SJSA1 (cell line): Measurements from ENCODE around the gene SIRPD. TPM values are rescaled to one million over a fixed set of nuclear protein-coding genes. Genes with fewer than 3 reads are reported as not detected.

ENCODE experiments used
- DNase-seq, 2 experiments: peaks; one replicate each; pipeline ENCODE4 v3.0.0-alpha.2; 2015 to 2020; ENCODE audit warnings: low spot score in 2 of 2, low read depth in 1 of 2
- H3K27ac ChIP-seq: fragments of 250-450 bp; sonication (Bioruptor Pico); 2 replicates; pipeline ENCODE4 v1.5.1; 2020; ENCODE audit warnings: mild to moderate bottlenecking, moderate library complexity
- H3K27me3 ChIP-seq: fragments of 250-450 bp; sonication (Bioruptor Pico); replicated peaks from 2 replicates; pipeline ENCODE4 v1.5.1; 2020; ENCODE audit warnings: mild to moderate bottlenecking, moderate library complexity
- H3K36me3 ChIP-seq: fragments of 250-450 bp; sonication (Bioruptor Pico); 2 replicates; pipeline ENCODE4 v1.5.1; 2020; ENCODE audit warnings: mild to moderate bottlenecking
- H3K4me1 ChIP-seq: fragments of 250-450 bp; sonication (Bioruptor Pico); replicated peaks from 2 replicates; pipeline ENCODE4 v1.6.1; 2021; ENCODE audit warnings: mild to moderate bottlenecking
- H3K4me3 ChIP-seq: fragments of 250-450 bp; sonication (Bioruptor Pico); 2 replicates; pipeline ENCODE4 v1.5.1; 2020; ENCODE audit warnings: mild to moderate bottlenecking
- H3K9me3 ChIP-seq: fragments of 250-450 bp; sonication (Bioruptor Pico); replicated peaks from 2 replicates; pipeline ENCODE4 v1.5.1; 2020; ENCODE audit warnings: mild to moderate bottlenecking
- total RNA-seq: library from RNA; depleted of rRNA; stranded (reverse); fragments of >200 nt; shearing (Covaris generic); gene quantifications from 2 replicates; pipeline ENCODE4 v1.2.3, GENCODE V29; 2014

Gene SIRPD
- total RNA-seq, 1 experiment from 2014 or later: not detected

DNA sequence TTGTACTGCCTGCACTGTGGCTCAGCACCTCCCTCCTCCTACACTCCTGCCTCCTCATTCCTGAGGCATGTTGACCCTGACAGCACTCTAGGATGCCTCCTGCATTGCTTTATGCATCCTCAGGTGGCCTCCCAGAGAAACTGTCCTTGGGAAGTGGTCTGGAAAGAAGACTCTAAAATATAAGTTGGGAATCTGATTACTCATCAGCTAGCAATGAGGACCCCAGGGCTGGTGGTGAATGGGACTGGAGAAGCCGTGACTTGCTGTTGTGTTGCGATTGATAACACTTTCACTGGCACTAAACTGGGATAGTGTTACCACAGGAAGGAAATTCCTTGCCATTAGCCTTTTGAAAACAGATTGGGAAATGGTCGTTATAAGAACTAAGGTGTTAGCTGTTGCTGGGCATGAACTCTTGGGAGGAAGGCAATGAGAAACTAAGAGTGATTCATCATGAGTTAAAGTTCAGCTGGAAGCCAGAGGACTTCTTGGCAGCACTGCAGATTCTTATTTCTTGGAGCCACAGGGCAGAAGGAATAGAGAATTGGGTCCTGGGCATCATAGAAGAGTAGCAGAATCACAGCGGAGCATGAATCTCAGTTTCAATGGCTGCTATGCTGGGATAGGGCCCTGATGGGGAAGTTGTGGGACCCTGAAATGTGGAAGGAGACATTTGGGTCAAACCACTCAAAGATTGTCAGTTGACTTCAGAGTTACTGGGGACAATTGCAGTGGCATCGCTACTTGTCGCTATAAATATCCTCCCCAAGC, 10.1 kb upstream of the SIRPD start:
- no peaks in the 10 kb centered on the region for H3K36me3 ChIP-seq
- no peak for DNase-seq
- H3K4me3 ChIP-seq: no peak overlapping the region
- H3K27me3 ChIP-seq: peaks cover 8% of the 10 kb centered on the region
- no peaks in the 10 kb centered on the region for H3K9me3 ChIP-seq
- no peaks in the 10 kb centered on the region for H3K4me1 ChIP-seq
- H3K27ac ChIP-seq: no peak overlapping the region

DNA sequence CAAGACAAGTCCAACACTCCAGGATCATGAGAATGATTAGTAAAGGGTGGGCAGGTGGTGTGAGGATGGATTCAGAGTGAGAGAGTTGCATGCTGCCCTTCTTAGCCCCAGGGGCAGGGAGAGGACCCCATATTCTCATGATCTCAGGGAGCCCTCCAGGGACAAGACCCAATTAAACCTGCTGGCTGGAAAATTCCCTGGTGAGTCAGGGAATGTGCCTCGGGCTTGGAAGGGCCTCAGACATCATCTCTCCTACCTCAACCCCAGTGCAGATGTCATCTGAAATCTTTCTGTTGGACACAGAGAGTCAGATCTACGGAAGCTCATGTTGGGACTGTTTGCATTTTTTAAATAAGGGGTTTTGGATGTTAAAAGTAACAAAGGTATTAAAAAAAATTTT, 9.2 kb upstream of the SIRPD start:
- no peak for DNase-seq

DNA sequence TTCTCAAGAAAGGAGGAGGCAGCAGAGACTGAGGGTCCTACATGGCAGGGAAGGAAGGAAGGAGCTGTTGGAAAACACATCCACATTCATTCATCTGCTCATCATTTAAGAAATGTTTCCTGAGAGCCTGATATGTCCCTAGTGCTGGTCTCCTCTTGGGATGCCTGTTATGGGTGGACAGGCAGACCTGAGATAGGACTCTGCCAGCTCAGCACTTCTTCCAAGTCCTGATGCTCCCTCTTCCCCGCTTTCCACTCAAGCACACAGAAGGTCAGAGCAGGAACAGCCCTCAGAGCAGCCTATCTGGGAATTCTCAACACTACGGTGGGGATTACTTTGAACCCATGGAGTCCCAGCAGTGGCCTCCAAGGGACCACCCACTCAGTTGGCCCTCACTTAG, 8.0 kb upstream of the SIRPD start:
- Histone ChIP-seq H3K36me3 (no peaks in the 10 kb centered on the region), H3K4me1 (no peaks in the 10 kb centered on the region), H3K9me3 (no peaks in the 10 kb centered on the region), H3K27me3 (peaks cover 15% of the 10 kb centered on the region), H3K27ac (no peak overlapping the region), H3K4me3 (no peak overlapping the region)
- no peak for DNase-seq

More for the DNA sequence above, 9.2 kb upstream of the SIRPD start:
- H3K9me3 ChIP-seq: no peaks in the 10 kb centered on the region
- no peak overlapping the region for H3K4me3 ChIP-seq
- H3K4me1 ChIP-seq: no peaks in the 10 kb centered on the region
- H3K36me3 ChIP-seq: no peaks in the 10 kb centered on the region
- H3K27me3 ChIP-seq: peaks cover 15% of the 10 kb centered on the region
- no peak overlapping the region for H3K27ac ChIP-seq

GRCh38 chr20:1563598-1563997, 6.1 kb upstream of the SIRPD start:
- H3K36me3 ChIP-seq: no peaks in the 10 kb centered on the region
- H3K27me3 ChIP-seq: peaks cover 15% of the 10 kb centered on the region
- no peak for DNase-seq
- no peaks in the 10 kb centered on the region for H3K4me1 ChIP-seq
- H3K4me3 ChIP-seq: no peak overlapping the region
- no peak overlapping the region for H3K27ac ChIP-seq
- no peaks in the 10 kb centered on the region for H3K9me3 ChIP-seq

- Histone ChIP-seq H3K4me3 (no peak overlapping the region), H3K9me3 (no peaks in the 10 kb centered on the region), H3K36me3 (no peaks in the 10 kb centered on the region), H3K27ac (no peak overlapping the region), H3K27me3 (peaks cover 15% of the 10 kb centered on the region), H3K4me1 (no peaks in the 10 kb centered on the region)
- no peak for DNase-seq
Measured at GRCh38 chr20:1562622-1563021, 5.1 kb upstream of the SIRPD start.

- DNase-seq: no peak
- H3K27ac ChIP-seq: no peak overlapping the region
- H3K27me3 ChIP-seq: peaks cover 15% of the 10 kb centered on the region
- H3K4me1 ChIP-seq: no peaks in the 10 kb centered on the region
- no peak overlapping the region for H3K4me3 ChIP-seq
- H3K9me3 ChIP-seq: no peaks in the 10 kb centered on the region
- H3K36me3 ChIP-seq: no peaks in the 10 kb centered on the region
Measured at GRCh38 chr20:1561350-1561749, 3.8 kb upstream of the SIRPD start.

GRCh38 chr20:1555952-1556351, 1.6 kb downstream of the SIRPD start:
- Histone ChIP-seq H3K36me3 (no peaks in the 10 kb centered on the region), H3K4me3 (no peak overlapping the region), H3K9me3 (no peaks in the 10 kb centered on the region; the same call in 1 of the 2 replicates), H3K4me1 (no peaks in the 10 kb centered on the region), H3K27me3 (peaks cover 3% of the 10 kb centered on the region), H3K27ac (no peak overlapping the region)
- no peak for DNase-seq

GRCh38 chr20:1539816-1540419, 17.6 kb downstream of the SIRPD start:
- H3K27me3 ChIP-seq: peaks cover 6% of the 10 kb centered on the region
- H3K4me3 ChIP-seq: no peak overlapping the region
- H3K4me1 ChIP-seq: no peaks in the 10 kb centered on the region
- DNase-seq: no peak
- H3K36me3 ChIP-seq: no peaks in the 10 kb centered on the region
- no peaks in the 10 kb centered on the region for H3K9me3 ChIP-seq
- no peak overlapping the region for H3K27ac ChIP-seq

- H3K9me3 ChIP-seq: no peaks in the 10 kb centered on the region
- peaks cover 13% of the 10 kb centered on the region for H3K27me3 ChIP-seq
- no peak for DNase-seq
- H3K36me3 ChIP-seq: no peaks in the 10 kb centered on the region
- no peak overlapping the region for H3K27ac ChIP-seq
- no peaks in the 10 kb centered on the region for H3K4me1 ChIP-seq
- no peak overlapping the region for H3K4me3 ChIP-seq
Measured at GRCh38 chr20:1538655-1539054, 18.9 kb downstream of the SIRPD start.

DNA sequence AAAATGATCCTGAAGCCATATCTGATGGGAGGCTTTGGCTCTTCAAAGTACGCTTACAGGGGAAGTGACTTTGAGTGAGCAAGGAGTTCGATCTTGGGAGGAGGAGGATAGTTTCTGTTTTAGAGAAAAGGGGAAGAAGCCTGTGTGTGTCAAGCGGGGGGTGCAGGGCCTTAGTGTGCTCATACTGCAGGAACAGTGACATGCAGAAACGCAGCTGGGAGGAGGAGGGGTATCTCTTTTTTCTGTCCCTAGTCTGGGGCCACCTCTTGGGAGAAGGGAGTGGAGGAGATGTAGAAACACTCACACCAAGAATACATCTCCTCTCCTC, 19.8 kb downstream of the SIRPD start:
- Histone ChIP-seq H3K27me3 (peaks cover 13% of the 10 kb centered on the region), H3K36me3 (no peaks in the 10 kb centered on the region), H3K27ac (no peak overlapping the region), H3K9me3 (no peaks in the 10 kb centered on the region), H3K4me3 (no peak overlapping the region), H3K4me1 (no peaks in the 10 kb centered on the region)
- DNase-seq: no peak

GRCh38 chr20:1536893-1537730, 20.4 kb downstream of the SIRPD start:
- H3K36me3 ChIP-seq: no peaks in the 10 kb centered on the region
- no peaks in the 10 kb centered on the region for H3K4me1 ChIP-seq
- H3K27ac ChIP-seq: no peak overlapping the region
- H3K9me3 ChIP-seq: no peaks in the 10 kb centered on the region
- DNase-seq: no peak
- H3K4me3 ChIP-seq: no peak overlapping the region
- H3K27me3 ChIP-seq: peaks cover 13% of the 10 kb centered on the region

- H3K27ac ChIP-seq: no peak overlapping the region
- H3K36me3 ChIP-seq: no peaks in the 10 kb centered on the region
- DNase-seq: no peak
Measured at GRCh38 chr20:1535420-1536175, 21.9 kb downstream of the SIRPD start.

GRCh38 chr20:1534526-1534925, 23.0 kb downstream of the SIRPD start:
- Histone ChIP-seq H3K9me3 (no peaks in the 10 kb centered on the region), H3K36me3 (no peaks in the 10 kb centered on the region), H3K4me3 (no peak overlapping the region), H3K27ac (no peak overlapping the region), H3K27me3 (peaks cover 18% of the 10 kb centered on the region), H3K4me1 (no peaks in the 10 kb centered on the region)
- DNase-seq: no peak

More at GRCh38 chr20:1535420-1536175, 21.9 kb downstream of the SIRPD start:
- Histone ChIP-seq H3K27me3 (peaks cover 18% of the 10 kb centered on the region), H3K4me1 (no peaks in the 10 kb centered on the region), H3K4me3 (no peak overlapping the region), H3K9me3 (no peaks in the 10 kb centered on the region)
